Peyer's patch (tissue), 4 donors: ENCODE results near the gene HS3ST2.

ENCODE experiments used
- CTCF ChIP-seq, 6 experiments: fragments of 450-650 bp in 4 of 6; fragments of 200-600 bp in 2 of 6; sonication (generic) in 1 of 6; IDR thresholded peaks; one replicate each; pipeline ENCODE4 v1.5.1; 2017 to 2019; ENCODE audit warnings: antibody characterized with exemption in 6 of 6, mild to moderate bottlenecking in 3 of 6, moderate library complexity in 1 of 6
- POLR2A ChIP-seq, 2 donors: fragments of 450-650 bp; IDR thresholded peaks; one replicate each; pipeline ENCODE4 v1.5.1; 2017; ENCODE audit warnings: antibody characterized with exemption in 2 of 2, mild to moderate bottlenecking in 2 of 2, moderate library complexity in 2 of 2

- TF ChIP-seq CTCF (IDR thresholded peaks at IDR 0.05) (no peak), POLR2A (IDR thresholded peaks at IDR 0.05) (no peak)
Measured at GRCh38 chr16:22903716-22904115, 89.8 kb downstream of the HS3ST2 start.
